ENCODE data around the gene LHX2.

LHX2 gene

DNA sequence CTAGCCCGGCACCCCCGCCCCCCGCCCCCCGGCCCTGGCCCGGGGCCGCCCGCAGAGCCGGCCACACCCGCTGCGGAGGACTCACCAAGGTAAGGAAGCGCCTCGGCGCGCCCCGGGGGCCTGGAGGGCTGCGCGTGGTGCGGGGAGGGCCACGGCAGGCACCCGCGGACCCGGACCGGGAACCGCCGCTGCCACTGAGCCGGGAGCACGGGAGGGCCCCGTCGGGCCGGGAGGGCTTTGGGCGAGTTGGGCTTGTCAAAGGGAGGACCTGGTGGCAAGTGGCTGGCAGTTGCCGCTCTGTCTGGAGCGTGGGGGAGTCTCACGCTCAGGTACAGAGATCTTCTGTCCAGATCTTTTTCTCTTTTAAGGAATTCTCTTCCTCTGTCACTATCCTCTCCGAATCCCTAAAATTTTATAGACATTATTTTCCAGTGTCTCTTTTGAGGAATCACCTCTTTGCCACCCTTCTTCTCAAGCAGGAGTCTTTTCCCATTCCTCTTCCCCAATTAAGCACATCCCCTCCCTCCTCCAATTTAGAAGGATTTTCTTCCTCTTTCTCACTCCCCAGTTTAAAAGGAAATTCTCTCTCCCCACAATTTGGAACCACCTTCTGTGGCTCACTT is 11.3 kb upstream of the LHX2 start:
- DNase-seq: peak; percentile 20 to 43

DNA sequence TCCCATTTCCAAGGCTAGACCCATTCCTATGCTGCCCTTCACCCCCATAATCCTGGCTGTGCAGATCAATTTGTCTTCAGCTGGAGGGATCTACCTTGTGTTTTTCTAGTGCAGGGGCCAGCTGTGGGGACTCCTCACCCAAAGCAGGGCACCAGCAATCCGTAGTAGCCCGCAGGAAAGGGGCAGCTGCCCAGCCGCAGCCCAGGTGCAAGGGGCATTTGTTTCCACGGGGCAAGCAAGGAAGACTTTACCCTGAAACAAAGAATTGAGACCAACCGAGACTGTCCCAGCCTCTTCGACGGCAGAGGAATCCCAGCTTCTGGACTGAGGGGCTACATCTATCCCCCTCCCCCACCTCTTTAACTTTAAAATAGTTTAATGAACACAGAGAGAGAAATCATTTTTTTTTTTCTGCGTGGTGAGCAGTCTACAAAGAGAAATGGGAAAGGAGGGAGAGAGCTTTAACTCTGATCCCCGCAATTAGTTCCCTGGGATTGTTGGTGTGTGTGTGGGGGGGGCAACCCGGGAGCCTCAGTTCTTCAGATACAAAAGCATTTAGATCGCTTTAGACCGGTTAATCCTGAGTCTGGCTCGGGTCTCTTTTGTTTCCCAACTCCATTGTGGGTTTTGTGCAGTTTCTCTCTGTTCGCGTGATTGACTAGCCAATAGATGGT is 10.6 kb upstream of the LHX2 start:
- peak in 1 of 2 experiments; percentile 44 for DNase-seq

DNA sequence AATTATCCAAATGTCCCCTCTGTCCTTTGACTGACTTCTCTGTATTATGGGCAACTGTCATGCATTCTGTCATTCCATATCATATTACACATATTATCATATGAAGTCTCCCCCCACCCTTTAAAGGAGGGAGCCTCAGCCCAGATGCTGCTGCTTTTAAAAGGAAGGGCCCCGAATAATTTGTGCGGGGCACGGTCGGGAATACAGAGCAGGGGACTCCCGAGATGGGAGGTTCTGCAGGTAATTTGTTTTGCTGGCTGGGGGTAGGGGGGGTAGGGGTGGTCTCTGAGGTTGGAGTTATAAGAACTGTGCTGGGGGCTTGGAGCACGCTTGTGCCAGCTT is 10.1 kb upstream of the LHX2 start:
- DNase-seq: no peak

DNA sequence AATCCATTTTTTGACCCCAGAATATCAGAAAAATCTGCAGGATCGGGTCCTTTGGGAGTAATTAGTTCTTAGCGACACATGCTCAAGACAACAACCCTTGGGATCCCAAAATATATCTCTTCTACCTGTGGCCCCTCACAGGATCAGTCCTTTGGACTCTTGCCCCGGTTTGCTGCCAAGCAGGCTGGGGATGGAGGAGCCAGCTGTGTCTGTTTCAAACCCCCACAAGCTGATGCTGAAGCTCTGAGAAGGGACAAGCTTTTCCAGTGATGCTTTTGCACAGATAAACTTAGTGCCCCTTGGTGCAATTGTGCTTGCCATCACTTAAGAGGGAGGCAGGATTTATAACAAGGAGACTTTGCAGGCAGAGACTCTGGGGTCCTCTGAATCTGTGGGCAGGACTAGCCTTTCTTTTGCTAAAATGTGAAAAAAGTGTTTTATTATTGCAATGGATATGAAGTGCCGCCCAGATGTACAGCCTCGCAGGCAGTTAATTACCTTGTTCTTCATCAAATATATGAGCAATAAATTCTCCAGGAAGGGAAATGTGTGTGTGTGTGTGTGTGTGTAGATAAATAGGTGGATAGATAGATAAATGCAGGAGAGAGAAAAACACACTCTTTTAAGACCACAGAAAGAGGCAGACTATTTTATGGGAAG is 9.6 kb upstream of the LHX2 start:
- no peak for DNase-seq

DNA sequence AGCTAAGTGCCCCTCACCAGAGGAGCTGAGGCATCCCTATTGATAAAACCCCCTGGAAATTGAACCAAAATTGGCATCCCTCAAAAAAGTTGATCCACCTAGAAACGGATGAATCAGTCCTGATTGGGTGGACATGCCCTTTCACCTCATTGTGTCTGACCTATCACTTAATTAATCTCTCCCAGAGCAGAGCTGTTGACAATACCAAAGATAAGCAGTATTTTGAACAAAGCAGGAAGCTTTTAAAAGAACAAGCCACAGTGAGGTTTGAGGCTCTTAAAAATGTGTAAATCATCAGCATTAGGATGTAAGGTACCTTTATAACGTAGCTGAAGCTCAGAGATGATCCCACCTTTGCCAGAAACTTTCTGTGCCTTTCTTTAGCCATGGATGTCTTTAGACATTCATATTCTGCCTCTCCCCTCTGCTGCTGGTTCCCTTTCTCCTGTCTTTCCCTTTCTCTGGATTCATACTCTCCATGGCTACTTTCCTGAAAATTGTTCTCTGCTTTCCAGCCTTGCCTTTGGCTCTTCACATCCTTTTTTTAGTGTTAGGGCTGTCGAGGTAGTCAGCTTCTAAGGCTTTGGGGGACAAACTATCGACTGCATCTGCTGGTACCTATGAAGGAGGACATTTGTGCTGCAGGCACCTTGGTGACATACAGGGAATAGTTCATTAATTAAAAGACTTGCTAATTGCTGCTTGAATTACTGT is 7.8 kb upstream of the LHX2 start:
- no peak for DNase-seq

DNA sequence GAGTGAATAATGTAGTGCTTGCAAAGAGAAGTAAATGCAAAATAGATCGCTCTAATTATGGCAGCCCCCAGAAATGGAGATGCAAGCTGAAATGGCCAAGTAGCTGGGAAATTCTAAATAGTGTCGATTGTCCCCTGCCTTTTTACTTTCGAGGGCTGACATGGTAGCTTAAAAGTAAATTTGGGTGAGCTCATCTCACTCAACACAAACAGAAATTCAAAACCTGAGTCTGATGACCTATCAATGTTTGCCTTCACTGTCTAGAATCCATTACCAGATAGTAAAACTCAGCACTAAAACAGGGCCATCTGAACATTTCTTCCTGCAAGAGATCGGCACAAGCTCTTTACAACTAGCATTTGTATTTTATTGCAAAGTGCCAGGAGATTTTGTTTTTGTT is 7.0 kb upstream of the LHX2 start:
- DNase-seq: peak; percentile 49 to 81

DNA sequence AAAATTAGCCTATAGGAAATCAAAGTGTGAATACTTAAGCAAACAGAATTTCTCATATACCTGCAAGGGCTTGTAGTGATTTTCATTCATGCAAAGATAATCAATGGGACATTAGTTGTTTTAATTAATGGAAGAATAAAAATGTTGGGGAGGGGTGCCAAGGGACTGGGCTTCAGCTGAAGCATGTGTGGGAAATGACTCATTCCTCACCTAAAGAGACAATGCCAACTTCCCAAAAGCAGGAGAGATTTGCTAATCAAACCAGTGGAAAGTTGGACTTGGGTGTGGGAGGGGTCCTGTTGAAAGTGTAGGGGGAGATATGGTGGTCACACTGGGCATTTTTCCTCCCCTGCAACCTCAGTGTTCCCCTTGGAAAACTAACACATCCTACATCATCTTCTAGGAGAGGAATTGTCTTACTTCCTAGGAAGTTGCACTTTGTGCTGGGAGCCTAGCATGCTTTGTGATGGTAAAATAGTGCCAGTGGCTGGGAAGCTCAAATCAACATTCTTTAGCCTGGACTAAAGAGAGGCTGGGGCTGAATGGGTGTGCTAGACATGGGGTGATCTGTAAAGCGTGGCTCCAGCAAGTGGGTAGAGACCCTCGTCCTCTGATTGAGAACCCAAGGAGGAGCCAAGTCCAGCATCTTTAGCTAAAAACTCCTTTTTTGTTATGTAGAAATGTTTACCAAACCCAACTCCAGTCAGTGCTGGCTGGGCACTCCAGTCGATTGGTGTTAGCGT is 6.4 kb upstream of the LHX2 start:
- no peak for DNase-seq

DNA sequence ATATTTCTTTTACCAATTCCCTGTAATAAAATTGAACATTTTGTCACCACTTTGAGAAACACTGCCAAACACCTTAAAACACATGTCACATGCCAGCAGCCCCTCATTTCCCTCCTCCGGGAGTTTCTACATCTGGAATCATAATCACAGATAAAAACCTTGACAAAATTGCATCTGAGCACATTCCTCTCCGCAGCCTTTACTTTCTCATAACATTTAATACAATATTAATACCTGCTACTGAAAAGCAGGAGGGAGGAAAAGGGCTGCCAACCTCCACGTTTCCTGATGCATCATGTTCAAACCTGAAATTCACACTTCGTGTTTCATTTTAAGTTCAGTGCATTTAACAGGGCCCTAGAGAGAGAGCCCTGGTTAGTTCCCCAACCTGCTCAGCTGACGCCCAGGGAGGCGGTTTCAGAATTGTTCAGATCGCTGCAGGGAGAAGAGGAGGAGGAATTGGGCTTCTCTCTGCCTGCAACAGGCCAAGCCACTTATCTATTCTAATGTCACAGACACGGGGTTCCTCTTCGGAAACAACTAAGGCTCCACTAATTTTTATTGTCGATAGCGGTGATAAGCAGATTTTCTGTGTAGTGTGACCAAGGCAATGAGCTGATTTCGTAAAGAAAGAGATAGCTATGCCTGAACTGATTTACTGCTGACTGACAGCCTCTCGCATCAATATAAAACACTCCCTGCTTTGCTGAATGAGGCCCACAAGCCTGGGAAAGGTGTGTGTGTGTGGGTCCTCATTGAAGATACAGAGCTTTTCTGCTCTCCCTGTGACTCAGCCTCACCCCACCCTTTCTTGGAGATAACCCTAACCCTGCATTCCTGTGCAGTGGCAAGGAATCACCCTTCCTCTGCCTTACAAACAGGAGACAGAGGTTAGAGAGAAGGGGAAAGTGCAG is 4.9 kb upstream of the LHX2 start:
- DNase-seq: no peak

DNA sequence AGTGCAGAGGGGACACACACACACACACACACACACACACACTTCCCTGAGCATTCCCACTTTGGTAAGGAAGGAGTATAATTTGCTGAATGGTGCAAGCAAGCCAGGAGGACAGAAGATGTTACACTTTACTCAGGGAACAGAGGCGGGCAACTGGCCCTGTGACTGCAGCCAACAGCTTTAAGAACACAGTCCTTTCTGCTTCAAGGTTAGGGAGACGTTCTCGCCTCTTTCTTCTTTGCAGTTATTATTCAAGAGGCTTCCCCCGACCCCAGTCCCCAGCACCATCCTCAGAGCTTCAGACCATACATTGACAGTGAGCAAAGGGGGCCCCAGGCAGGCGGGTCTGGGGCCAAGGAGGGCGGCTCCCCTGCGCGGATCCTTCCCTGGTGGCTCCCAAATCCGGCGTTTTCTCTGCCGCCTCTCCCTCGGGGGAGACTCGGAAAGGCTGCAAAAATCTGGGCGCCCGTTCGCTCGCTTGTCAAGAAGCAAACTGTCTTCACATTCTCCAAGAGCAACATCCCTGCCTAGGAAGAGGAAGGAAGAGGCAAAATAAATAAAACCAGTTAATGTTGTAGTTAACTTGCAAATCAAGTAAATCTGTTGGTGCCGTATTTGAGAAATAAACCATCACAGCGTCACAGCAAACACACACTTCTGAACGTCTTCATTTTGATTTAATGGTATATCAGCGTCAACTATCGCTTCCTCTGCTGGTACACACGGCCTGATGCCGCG is 3.8 kb upstream of the LHX2 start:
- no peak for DNase-seq

DNA sequence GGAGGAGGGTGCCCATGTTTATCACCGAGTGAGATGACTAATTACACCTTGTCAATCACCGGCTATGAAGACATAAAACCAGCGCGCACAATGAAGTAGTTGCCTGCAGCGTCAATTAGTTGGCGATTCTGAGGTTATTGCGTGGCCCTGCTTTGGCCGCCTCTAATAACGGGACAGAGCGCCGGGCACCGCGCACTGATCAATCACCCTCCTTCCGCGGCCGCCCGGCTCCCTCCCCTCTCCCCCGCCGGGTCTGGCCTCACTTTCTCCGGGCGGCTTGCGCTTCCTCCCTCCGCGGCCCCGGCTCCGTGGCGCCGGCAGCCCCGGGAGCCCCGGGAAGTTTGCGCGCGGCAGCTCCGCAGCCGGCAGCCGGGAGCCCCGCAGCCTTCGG is 3.3 kb upstream of the LHX2 start:
- DNase-seq: peak in 1 of 2 experiments; percentile 59

DNA sequence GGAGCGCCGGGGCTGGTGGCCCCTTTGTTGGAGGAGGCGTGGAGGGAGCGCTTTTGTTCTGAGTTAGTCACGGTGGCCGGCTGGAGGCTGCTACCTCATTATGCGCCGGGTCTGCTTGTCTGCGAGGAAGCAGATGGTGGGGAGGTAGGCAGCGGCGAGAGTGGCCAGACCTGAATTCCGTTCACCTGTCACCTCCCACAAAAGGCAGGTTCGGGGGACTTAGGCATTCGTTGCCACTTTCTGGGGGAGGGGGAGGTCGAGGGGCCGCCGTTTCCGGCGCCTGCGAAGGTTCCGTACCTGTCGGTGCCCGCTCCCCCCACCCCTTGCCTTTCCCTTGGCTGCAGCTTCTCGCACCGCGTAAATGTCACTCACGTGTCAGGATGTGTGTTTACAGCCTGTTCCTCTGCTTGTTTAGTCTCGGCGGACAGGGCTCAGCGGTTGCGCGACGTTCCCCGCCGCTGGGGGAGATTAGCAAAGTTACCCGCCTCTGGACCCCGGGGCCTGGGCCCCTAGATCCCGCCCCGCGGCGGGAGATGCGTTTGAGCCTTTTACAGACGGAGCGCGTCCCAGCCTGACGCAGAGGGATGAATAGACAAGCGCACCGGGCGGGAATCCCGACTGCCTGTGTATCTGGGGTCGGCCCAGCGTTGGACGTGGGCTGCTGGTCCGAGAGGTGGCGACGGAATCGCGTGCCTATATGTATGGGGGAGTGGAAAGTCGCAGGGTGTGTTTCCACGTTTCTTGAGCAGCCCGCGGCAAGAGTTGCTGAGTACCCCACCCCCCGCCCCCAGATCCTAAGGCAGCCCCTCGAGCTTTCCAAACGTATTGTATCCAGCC is 2.7 kb upstream of the LHX2 start:
- peak; percentile 54 to 75 for DNase-seq

DNA sequence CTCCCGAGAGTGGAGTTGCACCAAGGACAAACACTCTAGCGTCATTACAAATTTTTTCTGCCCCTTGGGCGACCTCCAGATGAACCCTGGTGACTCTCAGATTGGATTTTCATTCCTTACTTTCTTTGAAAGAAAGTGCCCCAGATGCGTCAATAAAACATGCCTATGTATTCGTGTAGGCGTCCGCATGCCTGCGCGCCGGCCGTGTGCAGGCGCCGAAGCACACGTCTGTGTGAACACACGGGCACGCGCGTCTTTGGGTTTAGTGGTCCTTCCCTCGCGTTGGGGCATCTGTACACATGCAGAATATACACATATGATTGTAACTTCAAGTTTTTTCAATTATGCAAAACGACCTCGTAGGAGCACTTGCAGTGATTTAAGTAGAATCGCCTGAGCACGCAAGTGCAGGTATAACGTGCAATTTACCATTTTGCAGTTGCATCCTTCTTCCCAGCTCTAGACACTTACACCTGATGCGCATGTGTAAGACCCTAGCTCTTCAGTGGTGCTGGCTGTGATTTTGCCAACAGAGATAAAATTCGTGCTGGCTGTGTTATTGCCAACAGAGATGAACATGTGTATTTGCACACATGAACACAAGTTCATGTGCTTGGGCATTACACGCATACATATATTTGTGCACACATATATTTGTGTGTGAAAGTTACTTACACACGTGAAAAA is 1.9 kb upstream of the LHX2 start:
- DNase-seq: no peak

DNA sequence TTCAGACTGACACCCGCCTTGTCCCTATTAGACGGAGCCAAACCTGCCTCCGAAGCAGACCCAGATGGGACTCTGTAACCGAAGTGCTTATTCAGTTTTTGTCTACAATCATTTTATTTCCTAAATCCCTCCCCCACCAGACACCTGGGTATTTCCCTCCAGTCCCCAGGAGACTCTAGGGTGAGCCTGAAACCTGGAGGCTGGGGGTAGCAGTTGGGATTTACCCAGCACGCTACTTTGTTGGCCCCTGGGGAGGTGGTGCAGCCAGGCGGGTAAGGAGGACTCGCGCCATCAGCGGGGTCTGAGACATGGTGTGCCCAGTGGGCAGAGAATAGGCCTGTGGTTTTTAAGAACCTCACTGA is 1.3 kb upstream of the LHX2 start:
- no peak for DNase-seq

DNA sequence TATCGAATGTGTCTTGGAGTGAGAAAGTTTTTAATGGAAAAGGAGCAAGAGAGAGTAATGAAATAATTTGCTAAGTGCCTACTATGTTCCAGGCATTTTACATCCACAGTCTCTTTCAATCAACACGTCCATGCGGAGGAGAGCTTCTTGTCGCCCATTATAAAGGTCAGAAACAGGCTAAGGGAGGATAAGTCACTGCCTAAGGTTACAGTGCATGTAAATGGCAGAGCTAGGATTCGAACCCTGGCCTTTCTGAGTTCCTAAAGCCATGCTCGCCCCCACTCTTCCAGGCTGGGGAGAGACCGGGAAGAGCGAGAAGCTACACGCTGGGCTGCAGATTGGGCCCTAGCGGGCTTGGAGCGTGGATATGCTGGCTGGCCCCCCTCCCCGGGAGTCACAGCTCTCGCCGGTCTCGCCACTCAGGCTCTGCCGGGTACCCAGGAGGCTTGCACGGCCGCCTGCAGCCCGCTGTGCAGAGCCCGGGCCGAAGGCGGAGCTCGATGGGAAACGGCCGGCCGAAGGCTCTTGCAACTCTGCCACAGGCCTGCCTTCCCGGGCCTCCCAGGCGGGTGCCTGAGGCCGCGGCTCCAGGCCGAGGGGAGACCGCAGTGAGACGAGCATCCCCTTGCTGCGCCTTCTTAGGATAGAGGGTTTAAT is 775 bp upstream of the LHX2 start:
- DNase-seq: no peak

DNA sequence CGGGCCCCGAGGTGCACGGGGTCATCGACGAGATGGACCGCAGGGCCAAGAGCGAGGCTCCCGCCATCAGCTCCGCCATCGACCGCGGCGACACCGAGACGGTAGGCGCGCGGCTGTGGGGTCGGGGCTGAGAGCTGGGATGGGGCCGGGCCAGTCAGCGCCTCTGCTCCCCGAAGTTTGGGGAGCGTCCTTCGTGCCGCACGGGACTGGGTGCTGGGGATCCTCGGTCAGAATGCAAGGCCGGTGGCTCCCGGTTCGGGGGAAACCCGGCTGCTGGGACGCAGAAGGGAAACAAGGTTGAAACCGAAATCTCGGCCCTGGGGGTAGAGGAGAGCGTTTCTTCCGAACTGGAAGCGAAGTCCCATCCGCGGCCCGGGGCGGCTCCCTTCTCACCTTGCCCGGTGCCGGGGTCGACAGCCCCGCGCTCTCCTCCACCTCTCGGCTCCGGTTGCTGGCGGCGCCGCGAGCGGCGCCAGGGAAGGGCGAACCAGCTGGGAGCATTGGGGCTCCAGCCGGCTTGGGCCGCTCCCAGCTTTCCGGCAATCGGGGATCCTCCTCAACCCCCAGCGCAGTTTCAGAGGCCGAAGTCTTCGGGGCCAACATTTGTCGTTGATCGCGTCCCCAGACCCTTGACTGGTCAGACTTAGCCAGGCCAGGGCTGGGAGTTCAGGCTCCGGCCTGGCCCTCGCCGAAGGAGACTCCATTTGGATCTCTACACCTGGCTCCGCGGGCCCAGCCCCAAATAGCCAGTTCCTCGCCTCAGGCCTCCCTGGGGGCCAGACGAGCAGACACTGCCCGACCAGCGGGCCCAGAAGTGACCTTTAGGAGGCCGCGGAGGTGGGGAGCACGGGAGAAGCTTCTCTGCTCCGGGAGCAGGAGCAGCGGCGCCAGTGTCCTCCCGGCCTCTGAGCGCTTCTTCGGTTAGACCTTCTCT is 1.1 kb downstream of the LHX2 start:
- no peak for DNase-seq

DNA sequence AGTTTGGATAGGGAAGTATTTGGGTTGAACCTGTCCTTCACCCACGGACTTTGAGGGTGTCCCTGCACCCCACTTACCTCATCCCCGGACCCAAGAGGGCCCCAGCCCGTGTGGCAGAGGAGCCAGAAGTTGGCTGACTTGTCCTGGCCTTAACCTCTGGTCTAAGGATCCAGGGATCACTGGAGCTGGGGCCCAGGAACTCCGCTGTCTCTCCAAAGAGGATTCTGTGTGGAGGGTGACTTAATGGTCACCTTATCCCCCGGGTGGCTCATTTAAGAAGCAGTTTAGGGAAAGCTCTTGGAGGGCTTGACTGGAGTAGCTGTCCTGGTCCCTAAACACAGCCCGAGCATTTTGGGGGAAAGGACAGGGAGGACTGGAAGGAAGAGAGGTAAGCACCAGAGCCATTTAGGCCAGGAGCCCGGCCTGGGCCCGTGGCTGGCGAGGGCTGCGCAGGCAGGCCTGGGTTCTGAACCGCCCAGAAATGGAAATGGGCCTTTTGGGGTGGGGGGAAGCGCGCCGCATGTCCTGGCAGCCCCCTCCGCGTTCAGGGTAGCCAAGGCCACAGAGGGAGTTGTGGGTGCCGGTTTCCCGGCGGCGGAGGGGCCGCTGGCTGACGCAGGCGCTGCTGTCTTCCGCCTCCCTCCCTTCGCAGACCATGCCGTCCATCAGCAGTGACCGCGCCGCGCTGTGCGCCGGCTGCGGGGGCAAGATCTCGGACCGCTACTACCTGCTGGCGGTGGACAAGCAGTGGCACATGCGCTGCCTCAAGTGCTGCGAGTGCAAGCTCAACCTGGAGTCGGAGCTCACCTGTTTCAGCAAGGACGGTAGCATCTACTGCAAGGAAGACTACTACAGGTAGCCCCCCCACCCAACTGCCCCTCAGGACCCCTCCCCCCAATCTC is 2.0 kb downstream of the LHX2 start:
- no peak for DNase-seq

Measured in NCI-H2081 (cell line).